B cell (primary cell): Measurements from ENCODE around the gene MRLN. TPM values are rescaled to one million over a fixed set of nuclear protein-coding genes. Genes with fewer than 3 reads are reported as not detected.

Source experiments
- ATAC-seq: fragments of 200-7000 bp; cut with Tn5 transposase; one replicate; pipeline ENCODE4 v1.10.0; 2021; ENCODE audit warnings: low read depth, mild to moderate bottlenecking, moderate number of reproducible peaks, moderate library complexity
- CTCF ChIA-PET: fragments of 350-600 bp; sonication (Branson Sonifier 250); formaldehyde crosslinking; loops from one replicate; lab custom pipeline; 2021; ENCODE audit warnings: antibody characterized with exemption, inconsistent platforms; lab: Charles Lee
- POLR2A ChIA-PET: fragments of 350-600 bp; sonication (Branson Sonifier 250); formaldehyde crosslinking; loops from one replicate; lab custom pipeline; 2021; ENCODE audit warnings: antibody characterized with exemption; lab: Charles Lee
- DNase-seq: peaks from one replicate; pipeline ENCODE4 v3.0.0; 2013
- H2AFZ ChIP-seq: 2 replicates; pipeline ENCODE4 v1.6.1; 2012; ENCODE audit warnings: mild to moderate bottlenecking, low read depth, low read length; ENCODE audit not compliant: insufficient read depth, poor library complexity, severe bottlenecking
- H3K27ac ChIP-seq, 2 donors: 1 replicate in 1 of 2; 2 replicates in 1 of 2; pipeline ENCODE4 v1.5.1; 2012 to 2013; ENCODE audit warnings: low read length in 2 of 2, mild to moderate bottlenecking in 2 of 2, moderate library complexity in 1 of 2
- H3K27me3 ChIP-seq, 4 experiments: fragments of 200-600 bp in 1 of 4; sonication (generic) in 1 of 4; replicated peaks in 1 of 4; 1 replicate in 2 of 4; 2 replicates in 2 of 4; pipeline versions ENCODE4 v1.6.1 to v1.7.0; 2013 to 2016; ENCODE audit warnings: low read length in 3 of 4, mild to moderate bottlenecking in 2 of 4, mixed read lengths in 1 of 4, moderate library complexity in 1 of 4; ENCODE audit not compliant: insufficient read depth in 4 of 4, control insufficient read depth in 3 of 4; ENCODE audit errors: control extremely low read depth in 1 of 4
- H3K36me3 ChIP-seq, 2 experiments: replicated peaks in 1 of 2; 1 replicate in 1 of 2; 2 replicates in 1 of 2; pipeline versions ENCODE4 v1.6.1 to v1.7.1; 2013; ENCODE audit warnings: low read length in 1 of 2; ENCODE audit not compliant: insufficient read depth in 2 of 2, control insufficient read depth in 1 of 2; ENCODE audit errors: control extremely low read depth in 1 of 2, extremely low read depth in 1 of 2
- H3K4me1 ChIP-seq, 2 donors: fragments of 200-600 bp in 1 of 2; sonication (generic) in 1 of 2; 1 replicate in 1 of 2; 2 replicates in 1 of 2; pipeline versions ENCODE4 v1.5.1 to v1.6.1; 2013 to 2017; ENCODE audit warnings: low read length in 2 of 2; ENCODE audit not compliant: control insufficient read depth in 2 of 2, insufficient read depth in 2 of 2
- H3K4me2 ChIP-seq: replicated peaks from 2 replicates; pipeline ENCODE3; 2012; ENCODE audit warnings: mild to moderate bottlenecking, low read depth, low read length; ENCODE audit not compliant: poor library complexity, severe bottlenecking
- H3K4me3 ChIP-seq, 5 experiments: fragments of 200-600 bp in 1 of 5; sonication (generic) in 1 of 5; 1 replicate in 3 of 5; 2 replicates in 2 of 5; pipeline versions ENCODE4 v1.5.1 to v1.7.0; 2011 to 2016; ENCODE audit warnings: low read length in 4 of 5, mild to moderate bottlenecking in 4 of 5, low read depth in 2 of 5, control low read depth in 1 of 5, moderate library complexity in 1 of 5; ENCODE audit not compliant: insufficient read depth in 1 of 5; ENCODE audit errors: control extremely low read depth in 1 of 5, extremely low read depth in 1 of 5
- H3K79me2 ChIP-seq: fragments of 200-600 bp; sonication (generic); one replicate; pipeline ENCODE4 v1.6.0; 2016; ENCODE audit warnings: low read length; ENCODE audit not compliant: control insufficient read depth, insufficient read depth
- H3K9ac ChIP-seq: fragments of 200-600 bp; sonication (generic); 2 replicates; pipeline ENCODE4 v1.6.1; 2017; ENCODE audit warnings: mild to moderate bottlenecking, low read length, moderate library complexity
- H3K9me3 ChIP-seq, 3 donors: one replicate each; pipeline versions ENCODE4 v1.6.1 to v1.7.1; 2013; ENCODE audit warnings: low read length in 2 of 3; ENCODE audit not compliant: control insufficient read depth in 2 of 3, insufficient read depth in 1 of 3; ENCODE audit errors: control extremely low read depth in 1 of 3
- H4K20me1 ChIP-seq: 2 replicates; pipeline ENCODE4 v1.6.0; 2012; ENCODE audit warnings: mild to moderate bottlenecking, low read length; ENCODE audit not compliant: insufficient read depth, control insufficient read depth, poor library complexity, severe bottlenecking
- H3K27ac Mint-ChIP-seq: one replicate; pipeline ENCODE4 v1.8.0; 2021; ENCODE audit warnings: mixed read lengths
- H3K27me3 Mint-ChIP-seq: one replicate; pipeline ENCODE4 v1.8.0; 2021; ENCODE audit warnings: mixed read lengths
- H3K4me1 Mint-ChIP-seq: one replicate; pipeline ENCODE4 v1.8.0; 2021; ENCODE audit warnings: mixed read lengths
- H3K4me3 Mint-ChIP-seq: one replicate; pipeline ENCODE4 v1.8.0; 2021; ENCODE audit warnings: mixed read lengths
- H3K9me3 Mint-ChIP-seq: one replicate; pipeline ENCODE4 v1.8.0; 2022; ENCODE audit warnings: mixed read lengths; ENCODE audit not compliant: insufficient read depth
- EZH2 ChIP-seq: IDR thresholded peaks from 2 replicates; pipeline ENCODE4 v1.6.1; 2012; ENCODE audit warnings: borderline replicate concordance, low read depth, mild to moderate bottlenecking, moderate library complexity, low read length; ENCODE audit not compliant: insufficient read depth, poor library complexity, severe bottlenecking
- WGBS: methylation state at CpG from one replicate; pipeline ENCODE4 v1.1.5; 2013; ENCODE audit warnings: missing lambda C conversion rate; ENCODE audit not compliant: insufficient coverage; 5-methylcytosine and 5-hydroxymethylcytosine counted together
- intact Hi-C: fragments of 100-400 bp; cut with micrococcal nuclease; formaldehyde crosslinking; loops from one replicate; pipeline ENCODE4 v1.10.0; 2022
- polyA plus RNA-seq: library from polyadenylated mRNA; depleted of rRNA; stranded (reverse); fragments of >200 nt; gene quantifications from 2 replicates; pipeline ENCODE4 v1.2.3, GENCODE V29; 2012
- total RNA-seq, 2 donors: library from RNA; stranded (reverse); fragments of 120-200 nt in 1 of 2; gene quantifications; 1 replicate in 1 of 2; 2 replicates in 1 of 2; pipeline versions ENCODE4 v1.2.3 to v1.2.4, GENCODE V29; 2013 to 2022
- TF ChIP-seq, protein P1 (sequence below): fragments of 200-600 bp; IDR thresholded peaks from one replicate; pipeline ENCODE4 v1.8.0; 2022; ENCODE audit warnings: antibody characterized with exemption, mild to moderate bottlenecking

The MRLN gene
- total and polyA plus RNA-seq, 2 donors (not counting 1 experiment from before 2014, with no cell fraction given) = not detected

DNA sequence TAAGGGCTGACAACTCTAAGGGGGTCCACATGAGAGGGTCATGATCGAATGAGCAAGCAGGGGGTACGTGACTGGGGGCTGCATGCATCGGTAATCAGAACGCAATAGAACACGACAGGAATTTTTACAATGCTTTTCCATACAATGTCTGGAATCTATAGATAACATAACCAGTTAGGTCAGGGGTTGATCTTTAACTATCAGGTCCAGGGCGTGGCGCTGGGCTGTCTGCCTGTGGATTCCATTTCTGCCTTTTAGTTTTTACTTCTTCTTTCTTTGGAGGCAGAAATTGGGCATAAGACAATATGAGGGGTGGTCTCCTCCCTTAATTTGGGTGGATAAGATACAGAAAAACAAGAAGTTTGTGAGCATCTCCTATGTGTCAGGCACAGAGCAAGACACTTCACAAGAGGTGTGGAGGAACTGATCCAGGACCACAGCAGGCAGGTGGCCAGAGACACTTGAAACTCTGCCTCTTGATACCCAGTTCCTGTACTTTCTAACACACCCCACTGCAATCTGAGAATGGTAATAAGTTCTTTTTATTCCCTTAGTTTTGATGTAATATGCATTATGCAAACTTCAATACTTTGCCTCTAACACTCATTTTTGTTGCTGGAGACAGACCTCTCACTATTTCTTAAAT is 18.0 kb upstream of the MRLN start:
- TF ChIP-seq, protein P1, sequence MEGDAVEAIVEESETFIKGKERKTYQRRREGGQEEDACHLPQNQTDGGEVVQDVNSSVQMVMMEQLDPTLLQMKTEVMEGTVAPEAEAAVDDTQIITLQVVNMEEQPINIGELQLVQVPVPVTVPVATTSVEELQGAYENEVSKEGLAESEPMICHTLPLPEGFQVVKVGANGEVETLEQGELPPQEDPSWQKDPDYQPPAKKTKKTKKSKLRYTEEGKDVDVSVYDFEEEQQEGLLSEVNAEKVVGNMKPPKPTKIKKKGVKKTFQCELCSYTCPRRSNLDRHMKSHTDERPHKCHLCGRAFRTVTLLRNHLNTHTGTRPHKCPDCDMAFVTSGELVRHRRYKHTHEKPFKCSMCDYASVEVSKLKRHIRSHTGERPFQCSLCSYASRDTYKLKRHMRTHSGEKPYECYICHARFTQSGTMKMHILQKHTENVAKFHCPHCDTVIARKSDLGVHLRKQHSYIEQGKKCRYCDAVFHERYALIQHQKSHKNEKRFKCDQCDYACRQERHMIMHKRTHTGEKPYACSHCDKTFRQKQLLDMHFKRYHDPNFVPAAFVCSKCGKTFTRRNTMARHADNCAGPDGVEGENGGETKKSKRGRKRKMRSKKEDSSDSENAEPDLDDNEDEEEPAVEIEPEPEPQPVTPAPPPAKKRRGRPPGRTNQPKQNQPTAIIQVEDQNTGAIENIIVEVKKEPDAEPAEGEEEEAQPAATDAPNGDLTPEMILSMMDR = no peak
- TF ChIP-seq EZH2 = no peak
- H3K4me1 Mint-ChIP-seq = no peaks in the 10 kb centered on the region
- DNase-seq (no peak), ATAC-seq (no peak)
- Histone ChIP-seq H3K79me2 (no peaks in the 10 kb centered on the region), H4K20me1 (no peaks in the 10 kb centered on the region), H3K4me3 (no peak overlapping the region), H3K9me3 (peaks cover 0 to 4% (median 0%) of the 10 kb centered on the region in 3 donors), H3K4me1 (no peaks in the 10 kb centered on the region), H3K36me3 (no peaks in the 10 kb centered on the region), H3K4me2 (no peak overlapping the region), H3K27ac (no peak overlapping the region), H2AFZ (no peak overlapping the region), H3K9ac (no peak overlapping the region), H3K27me3 (no peaks in the 10 kb centered on the region)
- H3K27me3 Mint-ChIP-seq = peaks cover 7% of the 10 kb centered on the region
- H3K4me3 Mint-ChIP-seq = no peak overlapping the region
- intact Hi-C loops = no loop called here
- peaks cover 5% of the 10 kb centered on the region for H3K9me3 Mint-ChIP-seq
- no peak overlapping the region for H3K27ac Mint-ChIP-seq
- ChIA-PET CTCF (no interaction called here), POLR2A (no interaction called here)
- 100% methylated on average over 1 of the region's 7 CpGs for WGBS

DNA sequence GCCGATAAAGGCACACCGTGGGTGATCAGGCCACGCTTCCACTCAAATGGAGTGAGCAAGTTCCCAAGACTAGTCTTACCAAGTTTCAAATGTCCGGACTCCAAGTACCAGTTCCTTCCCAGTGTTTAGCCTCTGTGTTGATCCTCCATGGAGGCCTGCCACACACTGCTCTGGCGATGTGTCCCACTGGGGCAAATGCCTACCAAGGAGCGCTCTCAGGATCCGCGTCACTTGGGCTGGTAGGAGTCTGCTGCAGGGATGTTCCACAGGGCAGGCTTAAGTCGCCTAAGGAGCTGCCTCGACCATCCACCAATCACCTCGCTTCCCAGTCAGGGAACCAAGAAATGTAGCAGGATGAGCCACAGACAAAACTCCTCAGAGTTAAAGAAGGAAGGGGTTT is 17.4 kb upstream of the MRLN start:
- no peak for DNase-seq
- no peak overlapping the region for H3K27ac Mint-ChIP-seq
- no peaks in the 10 kb centered on the region for H3K36me3 ChIP-seq
- H3K4me3 ChIP-seq = no peak overlapping the region
- ChIA-PET CTCF (no interaction called here), POLR2A (no interaction called here)
- no peak overlapping the region for H3K4me2 ChIP-seq
- H2AFZ ChIP-seq = no peak overlapping the region
- H3K27me3 ChIP-seq = no peaks in the 10 kb centered on the region
- peaks cover 7% of the 10 kb centered on the region for H3K27me3 Mint-ChIP-seq
- ATAC-seq = no peak
- H3K9me3 ChIP-seq = peaks cover 0 to 4% (median 0%) of the 10 kb centered on the region in 3 donors
- intact Hi-C loops = no loop called here
- TF ChIP-seq EZH2 = no peak
- TF ChIP-seq, protein P1 = no peak
- peaks cover 5% of the 10 kb centered on the region for H3K9me3 Mint-ChIP-seq
- no peak overlapping the region for H3K9ac ChIP-seq
- 97% methylated on average over 6 of the region's 11 CpGs for WGBS
- H3K4me1 ChIP-seq = no peaks in the 10 kb centered on the region
- no peak overlapping the region for H3K27ac ChIP-seq
- H3K4me1 Mint-ChIP-seq = no peaks in the 10 kb centered on the region
- no peak overlapping the region for H3K4me3 Mint-ChIP-seq
- H4K20me1 ChIP-seq = no peaks in the 10 kb centered on the region
- H3K79me2 ChIP-seq = no peaks in the 10 kb centered on the region
